H1 (cell line): ENCODE measurements around the gene GNG14. TPM values are rescaled to one million over a fixed set of nuclear protein-coding genes. Genes with fewer than 3 reads are reported as not detected.

Experiments used
- CTCF ChIA-PET: fragments of 300-600 bp; sonication (Branson Sonifier 250); formaldehyde crosslinking; loops from one replicate; lab custom pipeline; 2021; ENCODE audit not compliant: partially characterized antibody; lab: Charles Lee
- POLR2A ChIA-PET: fragments of 300-600 bp; sonication (Branson Sonifier 250); formaldehyde crosslinking; loops from one replicate; lab custom pipeline; 2021; ENCODE audit warnings: inconsistent platforms; ENCODE audit not compliant: partially characterized antibody; lab: Charles Lee
- DNase-seq, 2 experiments: peaks; one replicate each; pipeline versions ENCODE4 v3.0.0 to v3.0.0-alpha.2; 2010 to 2022; ENCODE audit warnings: low spot score in 2 of 2, low read depth in 1 of 2, mixed read lengths in 1 of 2
- FAIRE-seq: peaks from 2 replicates; lab custom pipeline; 2011; peaks lifted over from hg19 to GRCh38; lab: Jason Lieb, UNC
- H2AFZ ChIP-seq: 2 replicates; pipeline ENCODE4 v1.8.1; 2012; ENCODE audit warnings: low read length, inconsistent platforms
- H2AK5ac ChIP-seq: 2 replicates; pipeline ENCODE4 v1.6.1; 2013; ENCODE audit warnings: low read depth, low read length
- H2BK120ac ChIP-seq: replicated peaks from 2 replicates; pipeline ENCODE3; 2013; ENCODE audit warnings: low read depth, low read length, inconsistent platforms
- H2BK12ac ChIP-seq: 2 replicates; pipeline ENCODE4 v1.6.1; 2013; ENCODE audit warnings: low read depth, low read length
- H2BK15ac ChIP-seq: 2 replicates; pipeline ENCODE4 v1.6.1; 2013; ENCODE audit warnings: low read length
- H2BK20ac ChIP-seq: 2 replicates; pipeline ENCODE4 v1.6.1; 2013; ENCODE audit warnings: low read length
- H2BK5ac ChIP-seq: 2 replicates; pipeline ENCODE4 v1.6.1; 2013; ENCODE audit warnings: low read depth, low read length
- H3K14ac ChIP-seq: 2 replicates; pipeline ENCODE4 v1.6.1; 2013; ENCODE audit warnings: inconsistent platforms; ENCODE audit not compliant: insufficient read length
- H3K18ac ChIP-seq: 2 replicates; pipeline ENCODE4 v1.6.1; 2013; ENCODE audit warnings: low read length; ENCODE audit errors: extremely low read depth
- H3K23ac ChIP-seq: 2 replicates; pipeline ENCODE4 v1.6.1; 2013; ENCODE audit warnings: inconsistent platforms; ENCODE audit not compliant: insufficient read length
- H3K23me2 ChIP-seq: 2 replicates; pipeline ENCODE4 v1.6.1; 2013; ENCODE audit warnings: low read depth, low read length
- H3K27ac ChIP-seq: 2 replicates; pipeline ENCODE4 v1.6.1; 2011; ENCODE audit warnings: low read depth, low read length, inconsistent platforms
- H3K27me3 ChIP-seq, 4 experiments: replicated peaks in 1 of 4; 1 replicate in 1 of 4; 2 replicates in 3 of 4; pipeline versions ENCODE4 v1.6.1 to v1.8.1; 2011 to 2013; ENCODE audit warnings: low read length in 3 of 4, mild to moderate bottlenecking in 3 of 4, inconsistent platforms in 2 of 4, mixed read lengths in 2 of 4, moderate library complexity in 1 of 4; ENCODE audit not compliant: control insufficient read depth in 3 of 4, insufficient read depth in 3 of 4; ENCODE audit errors: extremely low read depth in 1 of 4
- H3K36me3 ChIP-seq, 4 experiments: 2 replicates each; pipeline versions ENCODE4 v1.6.1 to v1.8.1; 2011 to 2013; ENCODE audit warnings: mild to moderate bottlenecking in 4 of 4, low read length in 3 of 4, moderate library complexity in 2 of 4, control low read depth in 1 of 4, inconsistent platforms in 1 of 4; ENCODE audit not compliant: insufficient read depth in 4 of 4, control insufficient read depth in 2 of 4
- H3K4ac ChIP-seq: replicated peaks from 2 replicates; pipeline ENCODE3; 2013; ENCODE audit warnings: low read length, low read depth, mixed read lengths, inconsistent platforms; ENCODE audit not compliant: insufficient read length
- H3K4me1 ChIP-seq, 4 experiments: replicated peaks in 1 of 4; 1 replicate in 1 of 4; 2 replicates in 3 of 4; pipeline versions ENCODE4 v1.6.1 to v1.8.1; 2011 to 2013; ENCODE audit warnings: low read length in 3 of 4, inconsistent platforms in 2 of 4, mixed read lengths in 1 of 4; ENCODE audit not compliant: insufficient read depth in 4 of 4, control insufficient read depth in 3 of 4
- H3K4me2 ChIP-seq, 2 experiments: 2 replicates each; pipeline versions ENCODE4 v1.6.1 to v1.8.1; 2011 to 2013; ENCODE audit warnings: low read depth in 2 of 2, low read length in 2 of 2, control low read depth in 1 of 2, inconsistent platforms in 1 of 2, mild to moderate bottlenecking in 1 of 2; ENCODE audit not compliant: insufficient read depth in 1 of 2
- H3K4me3 ChIP-seq, 4 experiments: fragments of 200-600, 300-600 bp in 1 of 4; sonication (generic), shearing (Covaris generic), sonication (Bioruptor Twin) in 1 of 4; 2 replicates each; pipeline versions ENCODE4 v1.5.1 to v1.8.1; 2011 to 2016; ENCODE audit warnings: low read length in 4 of 4, low read depth in 3 of 4, control low read depth in 2 of 4, inconsistent platforms in 2 of 4, mild to moderate bottlenecking in 2 of 4, mixed read lengths in 1 of 4, moderate library complexity in 1 of 4; ENCODE audit not compliant: insufficient read depth in 2 of 4; ENCODE audit errors: extremely low read depth in 1 of 4
- H3K56ac ChIP-seq: replicated peaks from 2 replicates; pipeline ENCODE3; 2013; ENCODE audit warnings: low read depth, mild to moderate bottlenecking, mixed read lengths, low read length, inconsistent platforms; ENCODE audit not compliant: insufficient read length
- H3K79me1 ChIP-seq: 2 replicates; pipeline ENCODE4 v1.6.1; 2013; ENCODE audit warnings: low read depth, low read length, control low read depth
- H3K79me2 ChIP-seq, 2 experiments: 2 replicates each; pipeline versions ENCODE4 v1.6.1 to v1.8.1; 2012 to 2013; ENCODE audit warnings: low read length in 2 of 2, mild to moderate bottlenecking in 2 of 2, inconsistent platforms in 1 of 2; ENCODE audit not compliant: insufficient read depth in 2 of 2, control insufficient read depth in 1 of 2
- H3K9ac ChIP-seq, 4 experiments: replicated peaks in 1 of 4; 1 replicate in 1 of 4; 2 replicates in 3 of 4; pipeline versions ENCODE4 v1.6.1 to v1.8.1; 2011 to 2013; ENCODE audit warnings: low read depth in 3 of 4, low read length in 3 of 4, control low read depth in 2 of 4, mild to moderate bottlenecking in 2 of 4, moderate library complexity in 2 of 4, inconsistent platforms in 1 of 4; ENCODE audit errors: extremely low read depth in 1 of 4
- H3K9me3 ChIP-seq, 2 experiments: 2 replicates each; pipeline versions ENCODE4 v1.6.1 to v1.8.1; 2012 to 2013; ENCODE audit warnings: mild to moderate bottlenecking in 2 of 2, moderate library complexity in 2 of 2, control low read depth in 1 of 2, inconsistent platforms in 1 of 2, low read depth in 1 of 2, low read length in 1 of 2, mixed read lengths in 1 of 2; ENCODE audit not compliant: insufficient read depth in 2 of 2
- H4K20me1 ChIP-seq, 2 experiments: replicated peaks in 1 of 2; 2 replicates each; pipeline versions ENCODE3 to v1.8.1; 2011 to 2013; ENCODE audit warnings: inconsistent platforms in 2 of 2, low read length in 2 of 2, mild to moderate bottlenecking in 1 of 2; ENCODE audit not compliant: insufficient read depth in 2 of 2, control insufficient read depth in 1 of 2
- H4K5ac ChIP-seq: 2 replicates; pipeline ENCODE4 v1.6.1; 2013; ENCODE audit warnings: low read length, low read depth, mixed read lengths, inconsistent platforms; ENCODE audit not compliant: insufficient read length
- H4K8ac ChIP-seq: 2 replicates; pipeline ENCODE4 v1.8.0; 2013; ENCODE audit warnings: mild to moderate bottlenecking, moderate library complexity, low read length, inconsistent platforms; ENCODE audit not compliant: insufficient read depth; ENCODE audit errors: extremely low read depth
- H4K91ac ChIP-seq: replicated peaks from 2 replicates; pipeline ENCODE3; 2013; ENCODE audit warnings: low read length, mixed read lengths, inconsistent platforms; ENCODE audit not compliant: insufficient read length
- ATF3 ChIP-seq: IDR thresholded peaks from 2 replicates; pipeline ENCODE4 v1.6.1; 2011; ENCODE audit warnings: low read depth, mild to moderate bottlenecking, low read length; ENCODE audit not compliant: insufficient read depth
- CBX8 ChIP-seq: fragments of 300-800, 300-1000 bp; sonication (generic); IDR thresholded peaks from 2 replicates; pipeline ENCODE4 v1.7.1; 2016; ENCODE audit warnings: low read depth, low read length, borderline replicate concordance
- CREB1 ChIP-seq: IDR thresholded peaks from 2 replicates; pipeline ENCODE4 v1.6.1; 2012; ENCODE audit warnings: inconsistent platforms
- GTF2F1 ChIP-seq: IDR thresholded peaks from 2 replicates; pipeline ENCODE4 v1.6.1; 2012; ENCODE audit warnings: low read depth, low read length, improper control_type of control experiment, borderline replicate concordance
- MAX ChIP-seq: IDR thresholded peaks from 2 replicates; pipeline ENCODE4 v1.6.1; 2012; ENCODE audit warnings: inconsistent platforms
- NRF1 ChIP-seq: IDR thresholded peaks from 2 replicates; pipeline ENCODE4 v1.6.1; 2011; ENCODE audit warnings: mild to moderate bottlenecking, low read depth, low read length, improper control_type of control experiment
- PHF8 ChIP-seq: fragments of 200-600 bp; sonication (generic); conservative IDR thresholded peaks from 2 replicates; pipeline ENCODE4 v1.7.1; 2012; ENCODE audit warnings: low read depth, mild to moderate bottlenecking, inconsistent platforms, low read length, moderate library complexity
- RXRA ChIP-seq: IDR thresholded peaks from 2 replicates; pipeline ENCODE4 v1.6.1; 2011; ENCODE audit warnings: low read depth, mild to moderate bottlenecking, low read length, moderate library complexity; ENCODE audit not compliant: insufficient read depth
- SIRT6 ChIP-seq: IDR thresholded peaks from one replicate; pipeline ENCODE4 v1.7.1; 2012; ENCODE audit warnings: low read length, inconsistent platforms
- TCF12 ChIP-seq: IDR thresholded peaks from 2 replicates; pipeline ENCODE4 v1.6.1; 2011; ENCODE audit warnings: low read depth, mild to moderate bottlenecking, low read length
- WGBS, 2 experiments: shearing (Covaris generic) in 1 of 2; methylation state at CpG; one replicate each; pipeline versions ENCODE4 v1.1.6 to v1.1.7; 2013 to 2015; ENCODE audit warnings: low lambda C conversion rate in 2 of 2, mixed read lengths in 2 of 2, inconsistent platforms in 1 of 2, low coverage in 1 of 2, missing lambda C conversion rate in 1 of 2; ENCODE audit not compliant: insufficient replicate concordance in 2 of 2, insufficient coverage in 1 of 2, insufficient read length in 1 of 2; ENCODE audit errors: extremely low coverage in 1 of 2, missing lambda C conversion rate in 1 of 2; 5-methylcytosine and 5-hydroxymethylcytosine counted together
- polyA plus RNA-seq, 7 experiments: library from polyadenylated mRNA; depleted of rRNA in 3 of 7; stranded (reverse) in 5 of 7; unstranded in 2 of 7; fragments of >200 nt in 5 of 7; fragments of 200-250 nt in 2 of 7; gene quantifications; 1 replicate in 5 of 7; 2 replicates in 1 of 7; 4 replicates in 1 of 7; pipeline versions ENCODE4 v1.2.1 to v1.2.3, GENCODE V29; 2011 to 2013; ENCODE audit warnings: missing spikeins in 2 of 7, mixed read lengths in 2 of 7
- total RNA-seq: library from RNA; stranded (reverse); fragmentation: NEBNext Ultra II Directional; extraction: Animal tissue kit (Norgen Biotek cat#: 25700); gene quantifications from 2 replicates; pipeline ENCODE4 v1.2.1, GENCODE V29; 2021

GNG14 gene
- total and polyA plus RNA-seq, 2 of the 8 experiments (the other 6 are each of a cell fraction or from before 2014, with no cell fraction given), result not detected

GRCh38 chr19:12666265-12667048 lies 21.3 kb upstream of the GNG14 start, which contains the start of the genes MAN2B1 and WDR83:
Gene MAN2B1 (minus strand): TSS chr19:12666742. CDS start chr19:12666701, 41 bp downstream.
Gene WDR83 (plus strand): TSS chr19:12666807. CDS start chr19:12669791, 2,984 bp downstream.
- Histone ChIP-seq H2AFZ (peak within 1 kb of the TSS; percentile 78), H3K4me3 (peak within 1 kb of the TSS; percentile 88 to 97 (median 92)), H2BK120ac (no peak within 1 kb of the TSS), H3K9ac (peak within 1 kb of the TSS; percentile 10 to 91 (median 68)), H4K5ac (no peak within 1 kb of the TSS), H4K91ac (no peak within 1 kb of the TSS), H2BK5ac (peak within 1 kb of the TSS; percentile 71; the same call in 1 of the 2 replicates), H3K23me2 (peaks cover 24% of the 10 kb centered on the region), H3K14ac (no peak within 1 kb of the TSS), H3K27me3 (no peaks in the 10 kb centered on the region; a peak in 1 of 7 replicates), H2BK15ac (peak within 1 kb of the TSS; percentile 61; the same call in 1 of the 2 replicates), H2BK20ac (no peak within 1 kb of the TSS), H2AK5ac (peak within 1 kb of the TSS; percentile 17; the same call in 1 of the 2 replicates), H3K79me1 (peaks cover 4% of the 10 kb centered on the region; the same call in 1 of the 2 replicates), H3K79me2 (peaks cover 0 to 22% of the 10 kb centered on the region in 2 experiments; a peak in 1 of 4 replicates), H3K56ac (peak within 1 kb of the TSS; percentile 77), H3K4me2 (peak within 1 kb of the TSS; percentile 99 to 100), H3K4ac (no peak within 1 kb of the TSS), H3K27ac (peak within 1 kb of the TSS; percentile 41; the same call in 1 of the 2 replicates), H3K23ac (no peak within 1 kb of the TSS), H2BK12ac (peak within 1 kb of the TSS; percentile 68), H3K18ac (peak within 1 kb of the TSS; percentile 87), H4K8ac (peak within 1 kb of the TSS; percentile 87), H3K4me1 (peaks cover 3 to 22% (median 7%) of the 10 kb centered on the region in 4 experiments), H3K36me3 (peaks cover 0 to 5% (median 3%) of the 10 kb centered on the region in 4 experiments; a peak in 4 of 8 replicates), H4K20me1 (peaks cover 0 to 9% of the 10 kb centered on the region in 2 experiments), H3K9me3 (no peaks in the 10 kb centered on the region)
- ChIA-PET POLR2A (interaction anchor here (0.7 to 5.3 kb wide), 12 partner anchors 8 to 1836 kb away, joined by 3 to 31 read pairs (median 4); partner anchors contain the start of genes DHPS, TNPO2, ZNF490 and ZNF791), CTCF (interaction anchor here (0.8 to 2.3 kb wide), 5 partner anchors 10 to 102 kb away, joined by 3 to 7 read pairs (median 6); no protein-coding TSS in a partner anchor)
- DNase-seq, result peak in 1 of 2 experiments; percentile 85
- 9% methylated on average over 37 of the region's 46 CpGs; no CpG with 5 or more reads in 1 of the 2 experiments for WGBS, 2 experiments
- no peak for FAIRE-seq
- TF ChIP-seq MAX, result no peak
- no peak for TF ChIP-seq CREB1
- no peak for TF ChIP-seq RXRA
- TF ChIP-seq GTF2F1, result no peak
- peak; percentile 74 for TF ChIP-seq PHF8
- TF ChIP-seq TCF12, result no peak
- no peak for TF ChIP-seq CBX8
- TF ChIP-seq ATF3, result no peak
- no peak for TF ChIP-seq NRF1
- TF ChIP-seq SIRT6, result no peak
